Neural cell (in vitro differentiated cells): ENCODE measurements around the gene MAGI2.

Source experiments
- RAD21 ChIP-seq: fragments of 450-650 bp; conservative IDR thresholded peaks from 2 replicates; pipeline ENCODE4 v1.6.1; 2014; ENCODE audit warnings: antibody characterized with exemption, mild to moderate bottlenecking, moderate library complexity
- TF ChIP-seq, protein P1 (sequence below): fragments of 450-650 bp; IDR thresholded peaks from 2 replicates; pipeline ENCODE4 v1.5.1; 2014; ENCODE audit warnings: antibody characterized with exemption, mild to moderate bottlenecking, moderate library complexity; ENCODE audit not compliant: poor library complexity, severe bottlenecking
- TF ChIP-seq, protein P2 (sequence below): IDR thresholded peaks from 2 replicates; pipeline ENCODE4 v1.6.1; 2012; ENCODE audit warnings: borderline replicate concordance

DNA sequence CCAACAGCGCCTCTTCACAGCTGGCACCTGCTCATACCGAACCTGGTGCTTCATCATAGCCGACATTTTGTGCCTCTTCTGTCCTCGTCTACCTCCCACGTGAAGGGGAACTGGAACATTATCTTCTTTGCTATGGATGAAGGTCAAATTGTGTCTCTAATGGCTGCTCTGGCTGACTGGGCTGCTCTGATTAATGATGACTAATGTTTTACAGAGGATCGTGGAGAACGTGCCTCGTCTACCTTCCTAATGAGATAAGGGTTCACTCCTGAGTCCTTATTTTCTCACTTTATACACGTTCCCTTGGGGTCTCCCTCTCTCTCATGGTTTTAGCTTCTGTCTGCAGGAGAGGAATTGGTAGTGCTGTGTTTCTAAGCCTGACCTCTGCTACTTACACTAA, 1234.6 kb downstream of the MAGI2 start:
- TF ChIP-seq, protein P1, sequence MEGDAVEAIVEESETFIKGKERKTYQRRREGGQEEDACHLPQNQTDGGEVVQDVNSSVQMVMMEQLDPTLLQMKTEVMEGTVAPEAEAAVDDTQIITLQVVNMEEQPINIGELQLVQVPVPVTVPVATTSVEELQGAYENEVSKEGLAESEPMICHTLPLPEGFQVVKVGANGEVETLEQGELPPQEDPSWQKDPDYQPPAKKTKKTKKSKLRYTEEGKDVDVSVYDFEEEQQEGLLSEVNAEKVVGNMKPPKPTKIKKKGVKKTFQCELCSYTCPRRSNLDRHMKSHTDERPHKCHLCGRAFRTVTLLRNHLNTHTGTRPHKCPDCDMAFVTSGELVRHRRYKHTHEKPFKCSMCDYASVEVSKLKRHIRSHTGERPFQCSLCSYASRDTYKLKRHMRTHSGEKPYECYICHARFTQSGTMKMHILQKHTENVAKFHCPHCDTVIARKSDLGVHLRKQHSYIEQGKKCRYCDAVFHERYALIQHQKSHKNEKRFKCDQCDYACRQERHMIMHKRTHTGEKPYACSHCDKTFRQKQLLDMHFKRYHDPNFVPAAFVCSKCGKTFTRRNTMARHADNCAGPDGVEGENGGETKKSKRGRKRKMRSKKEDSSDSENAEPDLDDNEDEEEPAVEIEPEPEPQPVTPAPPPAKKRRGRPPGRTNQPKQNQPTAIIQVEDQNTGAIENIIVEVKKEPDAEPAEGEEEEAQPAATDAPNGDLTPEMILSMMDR: no peak
- no peak for TF ChIP-seq RAD21
- TF ChIP-seq, protein P2, sequence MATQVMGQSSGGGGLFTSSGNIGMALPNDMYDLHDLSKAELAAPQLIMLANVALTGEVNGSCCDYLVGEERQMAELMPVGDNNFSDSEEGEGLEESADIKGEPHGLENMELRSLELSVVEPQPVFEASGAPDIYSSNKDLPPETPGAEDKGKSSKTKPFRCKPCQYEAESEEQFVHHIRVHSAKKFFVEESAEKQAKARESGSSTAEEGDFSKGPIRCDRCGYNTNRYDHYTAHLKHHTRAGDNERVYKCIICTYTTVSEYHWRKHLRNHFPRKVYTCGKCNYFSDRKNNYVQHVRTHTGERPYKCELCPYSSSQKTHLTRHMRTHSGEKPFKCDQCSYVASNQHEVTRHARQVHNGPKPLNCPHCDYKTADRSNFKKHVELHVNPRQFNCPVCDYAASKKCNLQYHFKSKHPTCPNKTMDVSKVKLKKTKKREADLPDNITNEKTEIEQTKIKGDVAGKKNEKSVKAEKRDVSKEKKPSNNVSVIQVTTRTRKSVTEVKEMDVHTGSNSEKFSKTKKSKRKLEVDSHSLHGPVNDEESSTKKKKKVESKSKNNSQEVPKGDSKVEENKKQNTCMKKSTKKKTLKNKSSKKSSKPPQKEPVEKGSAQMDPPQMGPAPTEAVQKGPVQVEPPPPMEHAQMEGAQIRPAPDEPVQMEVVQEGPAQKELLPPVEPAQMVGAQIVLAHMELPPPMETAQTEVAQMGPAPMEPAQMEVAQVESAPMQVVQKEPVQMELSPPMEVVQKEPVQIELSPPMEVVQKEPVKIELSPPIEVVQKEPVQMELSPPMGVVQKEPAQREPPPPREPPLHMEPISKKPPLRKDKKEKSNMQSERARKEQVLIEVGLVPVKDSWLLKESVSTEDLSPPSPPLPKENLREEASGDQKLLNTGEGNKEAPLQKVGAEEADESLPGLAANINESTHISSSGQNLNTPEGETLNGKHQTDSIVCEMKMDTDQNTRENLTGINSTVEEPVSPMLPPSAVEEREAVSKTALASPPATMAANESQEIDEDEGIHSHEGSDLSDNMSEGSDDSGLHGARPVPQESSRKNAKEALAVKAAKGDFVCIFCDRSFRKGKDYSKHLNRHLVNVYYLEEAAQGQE: no peak
